SU-DHL-6 (cell line): ENCODE results near the gene SPSB2.

Experiments
- CTCF ChIP-seq: fragments of 200-600 bp; sonication (generic); IDR thresholded peaks from one replicate; pipeline ENCODE4 v1.5.1; 2017; ENCODE audit warnings: antibody characterized with exemption, mild to moderate bottlenecking, low read length, moderate library complexity; ENCODE audit not compliant: insufficient read depth, poor library complexity, severe bottlenecking
- EZH2phosphoT487 ChIP-seq: fragments of 200-600 bp; sonication (generic), shearing (Covaris generic); conservative IDR thresholded peaks from 2 replicates; pipeline ENCODE4 v1.6.1; 2018; ENCODE audit warnings: mild to moderate bottlenecking, antibody characterized with exemption, low read length, moderate library complexity, mixed read lengths

- TF ChIP-seq CTCF (no peak), EZH2phosphoT487 (no peak)
Observed at GRCh38 chr12:6853626-6854025, 19.5 kb downstream of the SPSB2 start.
